Fibroblast of gingiva (primary cell): ENCODE results near the gene SLC2A4RG.
"Not testable (repeated sequence)": the region's sequence is repeated elsewhere in the genome, so short reads cannot be mapped to it uniquely, and the experiment has no call there.

Source experiments
- DNase-seq: peaks from one replicate; pipeline ENCODE4 v3.0.0-alpha.2; 2011; ENCODE audit warnings: low read depth

The SLC2A4RG gene

DNA sequence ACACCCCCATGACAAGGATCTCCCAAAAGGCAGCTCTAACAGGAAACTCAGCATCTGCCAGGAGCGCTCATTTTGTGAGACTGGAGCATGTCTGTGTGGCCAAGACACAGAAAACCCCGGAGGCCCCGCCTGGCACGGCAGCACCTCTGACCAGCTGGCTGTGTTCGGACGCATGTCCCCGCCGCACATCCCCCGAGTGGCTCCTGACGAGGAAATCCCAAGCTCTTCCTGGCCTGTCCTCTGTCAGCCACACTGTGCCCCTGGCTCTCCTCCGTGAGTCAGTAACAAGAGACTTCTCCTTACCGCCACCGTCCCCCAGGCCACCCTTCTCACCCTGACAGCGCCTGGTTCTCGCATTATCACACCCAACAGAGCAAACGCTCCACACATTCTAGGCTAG is 14.4 kb downstream of the SLC2A4RG start:
- no peak for DNase-seq

DNA sequence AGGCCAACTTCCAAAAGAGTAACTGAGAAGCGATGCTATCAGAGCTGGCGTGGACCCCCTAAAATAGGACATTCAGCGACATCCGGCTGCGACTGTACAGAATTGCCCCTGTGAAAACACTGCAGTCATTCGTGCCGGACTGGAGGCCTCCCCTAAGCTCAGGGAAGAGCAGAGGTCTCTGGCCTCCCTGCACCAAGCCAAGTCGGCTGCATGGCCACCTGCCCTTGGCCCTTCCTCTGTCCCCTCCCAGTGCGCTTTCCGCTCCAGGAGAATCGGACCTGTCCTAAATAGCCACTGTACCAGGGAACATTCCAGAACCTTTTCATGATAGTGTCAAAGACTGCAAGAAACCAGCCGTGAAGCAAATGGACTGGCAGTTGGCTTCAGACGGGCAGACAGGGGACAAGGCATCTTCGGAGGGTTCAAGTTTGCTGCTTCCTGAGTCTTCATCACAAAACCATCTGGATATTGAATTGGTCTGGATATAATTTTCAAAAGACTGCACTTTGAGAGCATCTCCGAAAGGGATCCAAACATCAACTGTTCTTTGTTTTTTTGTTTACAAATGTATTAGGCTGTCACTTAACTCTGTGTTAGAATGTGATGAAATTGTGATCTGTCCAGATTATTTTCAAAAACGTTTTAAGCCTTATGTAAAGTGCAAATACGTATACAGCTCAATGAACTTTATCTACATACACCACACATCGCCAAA is 16.5 kb downstream of the SLC2A4RG start:
- no peak for DNase-seq

- DNase-seq, result no peak
Observed at GRCh38 chr20:63756648-63756991, 17.0 kb downstream of the SLC2A4RG start.

DNA sequence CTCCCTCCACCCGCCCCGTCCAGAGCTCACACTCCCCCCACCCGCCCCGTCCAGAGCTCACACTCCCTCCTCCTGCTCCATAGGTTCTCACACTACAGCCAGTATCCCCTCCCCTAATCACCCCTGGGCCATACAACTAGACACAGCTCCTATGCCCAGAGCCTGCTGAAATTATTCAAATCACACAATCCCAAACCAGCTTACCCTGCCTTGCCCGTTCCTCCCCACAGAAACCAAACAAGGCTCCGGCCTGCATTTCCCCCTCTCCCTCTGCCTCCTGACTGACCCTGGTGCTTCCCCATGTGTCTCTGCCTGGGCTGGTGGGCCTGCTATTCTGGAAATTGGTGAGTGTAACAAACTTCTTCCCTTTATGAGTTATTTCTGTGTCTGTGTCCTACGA is 18.6 kb downstream of the SLC2A4RG start:
- no peak for DNase-seq

GRCh38 chr20:63759377-63759901 is 19.9 kb downstream of the SLC2A4RG start:
- no peak for DNase-seq

- DNase-seq, result no peak
Observed at GRCh38 chr20:63765082-63765873, 25.7 kb downstream of the SLC2A4RG start.

DNA sequence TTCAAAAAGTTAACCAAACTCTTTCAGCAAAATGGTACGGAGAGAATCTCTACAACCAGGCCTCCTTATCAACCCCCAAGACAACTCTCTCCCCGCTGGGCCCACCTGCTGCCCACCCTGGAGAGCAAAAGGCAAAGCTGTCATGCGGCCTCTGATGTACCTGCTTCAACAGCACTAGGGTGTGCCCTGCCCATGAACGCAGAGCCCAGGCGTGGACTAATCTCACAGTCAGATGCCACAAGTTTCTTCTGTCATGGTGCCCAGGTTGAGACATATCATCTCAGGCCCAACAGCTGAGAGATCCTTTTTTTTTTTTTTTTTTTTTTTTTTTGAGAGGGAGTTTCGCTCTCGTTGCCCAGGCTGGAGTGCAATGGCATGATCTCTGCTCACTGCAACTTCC is 26.3 kb downstream of the SLC2A4RG start:
- DNase-seq, result no peak

GRCh38 chr20:63766695-63767426 is 27.3 kb downstream of the SLC2A4RG start:
- DNase-seq, result no peak

GRCh38 chr20:63767456-63767855 is 27.9 kb downstream of the SLC2A4RG start:
- DNase-seq, result no peak

- DNase-seq, result no peak
Observed at GRCh38 chr20:63767886-63768285, 28.3 kb downstream of the SLC2A4RG start.

- no peak for DNase-seq
Observed at GRCh38 chr20:63768591-63769515, 29.3 kb downstream of the SLC2A4RG start.

GRCh38 chr20:63769891-63770474 is 30.4 kb downstream of the SLC2A4RG start:
- no peak for DNase-seq

DNA sequence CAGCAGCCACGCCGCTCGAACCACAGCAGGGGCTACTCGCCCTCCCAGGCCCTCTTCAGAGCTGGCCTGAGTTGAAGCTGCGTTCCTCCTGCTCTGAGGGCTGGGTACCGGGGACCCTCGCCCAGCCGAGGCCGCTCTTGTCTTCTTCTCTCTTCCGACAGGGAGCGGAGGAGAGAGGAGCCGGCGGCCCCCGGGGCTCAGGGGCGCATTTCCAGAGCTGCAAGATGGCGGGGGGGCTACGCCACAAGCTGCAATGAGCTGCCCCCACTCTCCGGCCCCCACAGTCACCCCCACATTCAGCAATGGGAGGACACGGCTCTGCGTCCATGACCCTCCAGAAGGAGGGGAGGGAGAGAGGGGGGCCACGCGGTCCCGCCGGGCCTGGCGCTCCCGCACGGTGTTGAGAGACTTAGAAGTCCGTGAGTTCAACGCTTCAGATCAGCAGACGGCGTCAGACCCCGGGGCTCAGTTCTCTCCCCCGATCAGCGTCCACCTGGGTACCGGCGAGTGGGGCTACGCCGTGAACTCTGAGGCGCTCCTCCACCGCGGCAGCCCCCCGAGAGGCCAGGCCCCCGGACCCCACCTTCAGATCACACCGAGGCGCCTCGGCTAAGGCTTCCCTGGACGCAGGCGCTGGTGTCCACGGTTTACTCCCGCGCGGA is 31.6 kb downstream of the SLC2A4RG start:
- no peak for DNase-seq

GRCh38 chr20:63772781-63773518 is 33.4 kb downstream of the SLC2A4RG start:
- DNase-seq, result no peak

- DNase-seq, result no peak
Observed at GRCh38 chr20:63773571-63774241, 34.1 kb downstream of the SLC2A4RG start.

GRCh38 chr20:63774306-63774705 is 34.7 kb downstream of the SLC2A4RG start:
- no peak for DNase-seq

GRCh38 chr20:63775096-63775978 is 35.8 kb downstream of the SLC2A4RG start:
- peak; percentile 11 for DNase-seq

DNA sequence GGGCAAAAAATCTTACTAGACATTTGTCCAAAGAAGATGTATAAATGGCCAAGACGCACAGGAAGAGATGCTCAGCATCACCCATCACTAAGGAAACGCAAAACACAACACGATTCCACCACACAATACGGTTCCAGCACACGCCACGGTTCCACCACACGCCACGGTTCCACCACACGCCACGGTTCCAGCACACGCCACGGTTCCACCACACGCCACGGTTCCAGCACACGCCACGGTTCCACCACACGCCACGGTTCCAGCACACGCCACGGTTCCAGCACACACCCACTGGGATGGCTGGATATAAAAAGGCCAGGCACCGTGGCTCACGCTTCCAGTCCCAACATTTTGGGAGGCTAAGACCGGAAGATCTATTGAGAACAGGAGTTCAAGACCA is 37.3 kb downstream of the SLC2A4RG start:
- not testable (repeated sequence) for DNase-seq
